Cardiac muscle cell (in vitro differentiated cells and primary cell): Measurements from ENCODE around the gene DTNA. TPM values are rescaled to one million over a fixed set of nuclear protein-coding genes. Genes with fewer than 3 reads are reported as not detected.

ENCODE experiments used
- DNase-seq, 2 donors: peaks; one replicate each; pipeline versions ENCODE4 v3.0.0 to v3.0.0-alpha.2; 2010 to 2017; ENCODE audit warnings: low read depth in 1 of 2, low spot score in 1 of 2
- H3K27ac ChIP-seq: fragments of 200-600 bp; sonication (generic); 2 replicates; pipeline ENCODE4 v1.5.1; 2016
- H3K27me3 ChIP-seq: fragments of 200-600 bp; sonication (generic); 2 replicates; pipeline ENCODE4 v1.6.0; 2016; ENCODE audit warnings: control low read depth
- H3K36me3 ChIP-seq: fragments of 200-600 bp; sonication (generic); 2 replicates; pipeline ENCODE4 v1.5.1; 2016; ENCODE audit warnings: control low read depth
- H3K4me1 ChIP-seq: fragments of 200-600 bp; sonication (generic); 2 replicates; pipeline ENCODE4 v1.8.1; 2017; ENCODE audit warnings: low read depth, mild to moderate bottlenecking, mixed run types
- H3K4me3 ChIP-seq: fragments of 200-600 bp; sonication (generic); 2 replicates; pipeline ENCODE4 v1.5.1; 2016; ENCODE audit warnings: mild to moderate bottlenecking
- H3K9me3 ChIP-seq: fragments of 200-600 bp; sonication (generic); 2 replicates; pipeline ENCODE4 v1.5.1; 2017; ENCODE audit warnings: low read depth, mild to moderate bottlenecking, control low read depth
- polyA plus RNA-seq: library from polyadenylated mRNA; unstranded; fragments of >200 nt; fragmentation: Nextera tagmentation; extraction: Ambion mirVana; gene quantifications from 2 replicates; pipeline ENCODE4 v1.2.1, GENCODE V29; 2016
- total RNA-seq: library from RNA; depleted of rRNA; stranded (reverse); fragments of >200 nt; gene quantifications from 2 replicates; pipeline ENCODE4 v1.2.3, GENCODE V29; 2016
- TF ChIP-seq, protein P1 (sequence below): IDR thresholded peaks from 2 replicates; pipeline ENCODE4 v1.5.1; 2012; ENCODE audit warnings: low read depth, mild to moderate bottlenecking, low read length

DTNA gene
- total and polyA plus RNA-seq, 2 experiments from 2014 or later = 19.6 to 34.6 TPM

- H3K4me3 ChIP-seq = no peak overlapping the region
- no peak for DNase-seq
- no peak overlapping the region for H3K27ac ChIP-seq
- no peaks in the 10 kb centered on the region for H3K9me3 ChIP-seq
- no peaks in the 10 kb centered on the region for H3K27me3 ChIP-seq
- H3K36me3 ChIP-seq = no peaks in the 10 kb centered on the region
- H3K4me1 ChIP-seq = no peaks in the 10 kb centered on the region
- TF ChIP-seq, protein P1, sequence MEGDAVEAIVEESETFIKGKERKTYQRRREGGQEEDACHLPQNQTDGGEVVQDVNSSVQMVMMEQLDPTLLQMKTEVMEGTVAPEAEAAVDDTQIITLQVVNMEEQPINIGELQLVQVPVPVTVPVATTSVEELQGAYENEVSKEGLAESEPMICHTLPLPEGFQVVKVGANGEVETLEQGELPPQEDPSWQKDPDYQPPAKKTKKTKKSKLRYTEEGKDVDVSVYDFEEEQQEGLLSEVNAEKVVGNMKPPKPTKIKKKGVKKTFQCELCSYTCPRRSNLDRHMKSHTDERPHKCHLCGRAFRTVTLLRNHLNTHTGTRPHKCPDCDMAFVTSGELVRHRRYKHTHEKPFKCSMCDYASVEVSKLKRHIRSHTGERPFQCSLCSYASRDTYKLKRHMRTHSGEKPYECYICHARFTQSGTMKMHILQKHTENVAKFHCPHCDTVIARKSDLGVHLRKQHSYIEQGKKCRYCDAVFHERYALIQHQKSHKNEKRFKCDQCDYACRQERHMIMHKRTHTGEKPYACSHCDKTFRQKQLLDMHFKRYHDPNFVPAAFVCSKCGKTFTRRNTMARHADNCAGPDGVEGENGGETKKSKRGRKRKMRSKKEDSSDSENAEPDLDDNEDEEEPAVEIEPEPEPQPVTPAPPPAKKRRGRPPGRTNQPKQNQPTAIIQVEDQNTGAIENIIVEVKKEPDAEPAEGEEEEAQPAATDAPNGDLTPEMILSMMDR = no peak
Observed at GRCh38 chr18:34789768-34790344, 79.8 kb downstream of the DTNA start.

DNA sequence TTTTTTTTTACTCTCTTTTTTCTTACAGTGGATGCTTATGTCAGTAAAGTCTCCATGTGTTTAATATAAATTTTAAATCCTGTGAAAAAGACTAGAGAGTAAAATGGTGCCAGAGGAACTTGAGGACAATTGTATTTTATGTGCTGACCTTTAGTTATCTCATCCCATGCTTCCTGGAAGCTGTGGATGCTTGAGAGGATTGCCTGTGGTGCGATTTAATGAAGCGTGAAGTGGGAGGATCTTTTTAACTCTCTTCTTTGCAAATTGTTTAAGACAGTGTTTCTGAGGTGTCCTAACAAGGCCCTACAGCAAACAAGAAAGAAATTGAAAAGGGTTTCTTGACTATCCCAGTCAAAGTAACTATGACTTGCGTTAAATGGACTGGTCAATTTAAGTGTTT, 84.2 kb downstream of the DTNA start:
- H3K4me1 ChIP-seq = no peaks in the 10 kb centered on the region
- H3K9me3 ChIP-seq = no peaks in the 10 kb centered on the region
- no peak for DNase-seq
- TF ChIP-seq, protein P1 = no peak
- no peaks in the 10 kb centered on the region for H3K27me3 ChIP-seq
- H3K4me3 ChIP-seq = no peak overlapping the region
- no peak overlapping the region for H3K27ac ChIP-seq
- no peaks in the 10 kb centered on the region for H3K36me3 ChIP-seq

- no peak for DNase-seq
- Histone ChIP-seq H3K27ac (no peak overlapping the region), H3K4me1 (no peaks in the 10 kb centered on the region), H3K27me3 (no peaks in the 10 kb centered on the region), H3K9me3 (no peaks in the 10 kb centered on the region), H3K4me3 (no peak overlapping the region), H3K36me3 (no peaks in the 10 kb centered on the region)
- TF ChIP-seq, protein P1 = no peak
Observed at GRCh38 chr18:34795070-34795732, 85.1 kb downstream of the DTNA start.

DNA sequence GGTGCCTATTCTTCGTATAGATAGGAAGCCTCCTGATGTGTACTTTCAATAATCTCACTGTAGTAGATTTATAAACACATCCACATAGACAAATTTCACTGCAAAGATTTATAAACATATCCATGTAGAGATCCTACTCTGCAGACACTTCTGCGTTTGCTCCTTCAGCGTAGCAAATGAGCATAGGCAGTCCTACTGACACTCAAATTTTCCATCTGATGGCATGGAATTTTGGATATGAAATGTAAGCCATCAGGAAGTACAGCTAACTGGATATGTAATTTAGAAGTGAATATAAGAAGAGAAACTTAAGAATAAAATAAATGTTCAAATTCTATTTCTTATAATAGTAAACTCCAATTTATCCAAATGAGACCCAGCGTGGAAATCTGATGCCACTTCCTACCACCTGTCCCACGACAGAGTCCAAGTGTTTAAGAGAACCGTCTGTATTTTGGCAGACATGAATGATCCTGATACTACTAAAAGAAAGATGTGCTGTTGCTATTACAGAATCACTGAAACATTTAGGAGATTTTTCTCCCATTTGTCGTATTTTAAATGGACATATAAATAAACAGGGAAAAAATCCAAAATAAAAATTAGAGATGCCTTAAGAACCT, 86.0 kb downstream of the DTNA start:
- Histone ChIP-seq H3K9me3 (no peaks in the 10 kb centered on the region), H3K27me3 (no peaks in the 10 kb centered on the region), H3K4me1 (no peaks in the 10 kb centered on the region), H3K4me3 (no peak overlapping the region), H3K27ac (no peak overlapping the region), H3K36me3 (no peaks in the 10 kb centered on the region)
- no peak for DNase-seq
- TF ChIP-seq, protein P1 = no peak

- TF ChIP-seq, protein P1 = no peak
- no peaks in the 10 kb centered on the region for H3K4me1 ChIP-seq
- H3K27ac ChIP-seq = no peak overlapping the region
- DNase-seq = no peak
- H3K4me3 ChIP-seq = no peak overlapping the region
- H3K27me3 ChIP-seq = no peaks in the 10 kb centered on the region
- H3K36me3 ChIP-seq = no peaks in the 10 kb centered on the region
- H3K9me3 ChIP-seq = no peaks in the 10 kb centered on the region
Observed at GRCh38 chr18:34799291-34799690, 89.2 kb downstream of the DTNA start.
